RWPE2 (cell line): ENCODE measurements around the gene SSH2.

Experiments used
- ATAC-seq: fragments of 200-7000 bp; cut with Tn5 transposase; 3 replicates; pipeline ENCODE4 v1.9.1; 2021; ENCODE audit warnings: low read depth
- DNase-seq: peaks from one replicate; pipeline ENCODE4 v3.0.0-alpha.2; 2020; ENCODE audit warnings: low spot score
- H3K27ac ChIP-seq: fragments of 450-650 bp; 2 replicates; pipeline ENCODE4 v1.5.1; 2017; ENCODE audit warnings: mild to moderate bottlenecking; ENCODE audit not compliant: poor library complexity, severe bottlenecking
- H3K27me3 ChIP-seq: fragments of 250-450 bp; sonication (Bioruptor Pico); 2 replicates; pipeline ENCODE4 v1.5.1; 2021; ENCODE audit warnings: mild to moderate bottlenecking, moderate library complexity; ENCODE audit not compliant: insufficient read depth, poor library complexity, severe bottlenecking
- H3K36me3 ChIP-seq: fragments of 250-450 bp; sonication (Bioruptor Pico); 2 replicates; pipeline ENCODE4 v1.5.1; 2020; ENCODE audit warnings: low read depth, mild to moderate bottlenecking, moderate library complexity
- H3K4me1 ChIP-seq: fragments of 250-450 bp; sonication (Bioruptor Pico); 2 replicates; pipeline ENCODE4 v1.5.1; 2021; ENCODE audit warnings: mild to moderate bottlenecking, moderate library complexity; ENCODE audit not compliant: insufficient read depth, poor library complexity, severe bottlenecking
- H3K4me3 ChIP-seq: fragments of 250-450 bp; sonication (Bioruptor Pico); 2 replicates; pipeline ENCODE4 v1.5.1; 2021; ENCODE audit warnings: mild to moderate bottlenecking, moderate library complexity; ENCODE audit not compliant: severe bottlenecking
- H3K9me3 ChIP-seq: fragments of 250-450 bp; sonication (Bioruptor Pico); 2 replicates; pipeline ENCODE4 v1.5.1; 2021; ENCODE audit warnings: mild to moderate bottlenecking, moderate library complexity; ENCODE audit not compliant: severe bottlenecking
- CTCF ChIP-seq: fragments of 450-650 bp; IDR thresholded peaks from one replicate; pipeline ENCODE4 v1.5.1; 2017; ENCODE audit warnings: mild to moderate bottlenecking, moderate library complexity; ENCODE audit not compliant: poor library complexity, severe bottlenecking

The SSH2 gene

GRCh38 chr17:29723278-29724047 lies 206.6 kb downstream of the SSH2 start:
- ATAC-seq: no peak

DNA sequence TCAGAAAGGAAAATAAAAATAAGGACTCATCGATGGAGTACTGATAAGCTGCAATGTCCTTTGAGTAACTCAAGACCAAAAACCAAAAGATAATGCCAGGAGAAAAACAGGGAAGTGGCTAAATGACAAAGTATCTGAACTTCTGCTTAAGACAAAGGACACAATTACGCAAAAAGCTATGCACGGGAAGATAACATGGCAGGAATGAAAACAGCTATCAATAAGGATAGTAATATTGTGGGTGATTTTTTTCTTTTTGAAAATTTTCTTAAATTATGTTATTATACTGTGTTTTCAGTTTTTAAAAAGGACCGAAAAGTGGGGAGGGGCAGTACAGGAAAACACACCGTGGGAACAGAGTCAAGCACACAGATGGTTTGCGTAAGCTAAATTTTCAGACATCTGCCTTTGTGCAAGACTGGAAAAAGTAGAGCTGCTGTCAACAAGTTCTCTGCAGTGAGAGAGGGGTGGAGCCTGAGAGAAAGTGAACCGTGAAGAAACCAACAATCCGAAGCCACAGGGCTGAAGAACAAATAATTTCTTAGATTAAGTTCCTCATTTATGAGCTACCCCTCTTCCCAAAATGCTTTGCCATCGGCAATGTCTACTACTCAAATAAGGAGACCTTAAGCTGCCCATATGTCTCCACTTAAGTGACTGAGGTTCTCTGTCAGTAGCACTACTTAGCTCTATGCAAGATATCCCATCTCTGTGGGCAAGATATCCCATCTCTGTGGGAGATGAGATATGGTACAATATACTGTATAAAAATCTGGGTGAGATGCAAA lies 207.4 kb downstream of the SSH2 start:
- no peak for ATAC-seq
- Histone ChIP-seq H3K36me3 (no peaks in the 10 kb centered on the region), H3K4me1 (peaks cover 18% of the 10 kb centered on the region), H3K9me3 (no peaks in the 10 kb centered on the region), H3K27ac (no peak overlapping the region), H3K27me3 (no peaks in the 10 kb centered on the region), H3K4me3 (no peak overlapping the region)
- DNase-seq: no peak
- TF ChIP-seq CTCF: no peak

More at GRCh38 chr17:29723278-29724047, 206.6 kb downstream of the SSH2 start:
- H3K27ac ChIP-seq: no peak overlapping the region
- no peak for TF ChIP-seq CTCF
- peaks cover 2% of the 10 kb centered on the region for H3K9me3 ChIP-seq
- H3K27me3 ChIP-seq: no peaks in the 10 kb centered on the region
- DNase-seq: no peak
- no peak overlapping the region for H3K4me3 ChIP-seq
- peaks cover 1% of the 10 kb centered on the region; the same call in 1 of the 2 replicates for H3K36me3 ChIP-seq
- H3K4me1 ChIP-seq: peaks cover 18% of the 10 kb centered on the region

DNA sequence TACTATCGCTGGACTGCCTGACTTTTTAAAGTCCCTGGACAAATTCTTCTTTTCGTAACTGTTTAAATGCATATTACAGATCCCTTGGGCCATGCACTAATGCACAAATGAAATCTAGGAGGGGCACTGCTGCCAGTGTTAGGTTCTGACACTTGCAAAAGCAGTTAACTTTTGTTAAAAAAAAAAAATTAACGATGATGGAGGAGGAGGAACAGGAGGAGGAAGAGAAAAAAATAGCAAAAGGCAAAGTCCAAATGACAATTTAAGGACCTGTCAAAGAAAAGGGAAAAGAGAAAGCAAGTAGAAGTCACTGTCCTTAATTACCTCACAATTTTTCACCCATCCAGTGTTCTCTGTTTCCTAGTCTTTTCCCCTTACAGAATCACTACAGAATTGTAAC lies 209.5 kb downstream of the SSH2 start:
- TF ChIP-seq CTCF: no peak

GRCh38 chr17:29719469-29719868 lies 210.6 kb downstream of the SSH2 start:
- no peak for ATAC-seq
- TF ChIP-seq CTCF: no peak
- no peaks in the 10 kb centered on the region for H3K9me3 ChIP-seq
- H3K4me3 ChIP-seq: no peak overlapping the region
- no peak for DNase-seq
- no peaks in the 10 kb centered on the region for H3K36me3 ChIP-seq
- H3K27ac ChIP-seq: no peak overlapping the region
- no peaks in the 10 kb centered on the region for H3K4me1 ChIP-seq
- H3K27me3 ChIP-seq: no peaks in the 10 kb centered on the region

More for the DNA sequence above, 209.5 kb downstream of the SSH2 start:
- H3K4me3 ChIP-seq: no peak overlapping the region
- H3K27me3 ChIP-seq: no peaks in the 10 kb centered on the region
- H3K36me3 ChIP-seq: no peaks in the 10 kb centered on the region
- H3K9me3 ChIP-seq: no peaks in the 10 kb centered on the region
- no peak for ATAC-seq
- no peaks in the 10 kb centered on the region for H3K4me1 ChIP-seq
- H3K27ac ChIP-seq: no peak overlapping the region
- DNase-seq: no peak
